ENCODE results near the gene OR1Q1. TPM values are rescaled to one million over a fixed set of nuclear protein-coding genes. Genes with fewer than 3 reads are reported as not detected.

OR1Q1 gene
- total RNA-seq, 1 experiment from 2014 or later, result not detected

GRCh38 chr9:122642226-122642625 is 27.7 kb downstream of the OR1Q1 start:
- H3K79me1 ChIP-seq (ENCODE audit: insufficient read depth, low read depth, low read length, poor library complexity, severe bottlenecking), result no peaks in the 10 kb centered on the region
- no peak overlapping the region for H3T11ph ChIP-seq (ENCODE audit: low read length)
- H3K4me2 ChIP-seq (ENCODE audit: insufficient read depth, insufficient read length, low read length), result no peak overlapping the region
- H3K4me3 Mint-ChIP-seq, result no peak overlapping the region
- H3K23me2 ChIP-seq (ENCODE audit: insufficient read length, low read depth, low read length, poor library complexity, severe bottlenecking), result no peaks in the 10 kb centered on the region
- no peak for DNase-seq
- H3K4me1 Mint-ChIP-seq, result no peaks in the 10 kb centered on the region
- H4K20me1 ChIP-seq (ENCODE audit: control insufficient read depth, insufficient read depth, insufficient read length), result no peaks in the 10 kb centered on the region
- no peak overlapping the region for H2BK20ac ChIP-seq (ENCODE audit: low read depth, low read length, poor library complexity, severe bottlenecking)
- H3K9me3 Mint-ChIP-seq, result peaks cover 84 to 99% of the 10 kb centered on the region in 2 experiments
- H3K9me3 ChIP-seq (ENCODE audit: control insufficient read depth, low read depth, low read length), result peaks cover 52% of the 10 kb centered on the region
- peaks cover 0 to 22% (median 0%) of the 10 kb centered on the region in 3 experiments; a peak in 2 of 7 replicates for H3K36me3 Mint-ChIP-seq (ENCODE audit: insufficient read depth in 1 of 3, low read depth in 3 of 3)
- H3K18ac ChIP-seq (ENCODE audit: insufficient read length, low read depth, low read length), result no peak overlapping the region
- H2BK12ac ChIP-seq (ENCODE audit: insufficient read length, low read depth, low read length), result no peak overlapping the region
- WGBS (ENCODE audit: extremely low coverage, insufficient read length, low lambda C conversion rate), result no CpG with 5 or more reads among the region's 2 CpGs
- no peak overlapping the region for H4K8ac ChIP-seq (replicated peaks; ENCODE audit: insufficient read length, low read depth, low read length)
- no peak overlapping the region for H3K27ac ChIP-seq (ENCODE audit: insufficient read length, low read depth, low read length)
- TF ChIP-seq CTCF (conservative IDR thresholded peaks at IDR 0.05), result no peak
- no peak overlapping the region for H4K5ac ChIP-seq (ENCODE audit: insufficient read length, low read depth, low read length)
- H2BK120ac ChIP-seq (ENCODE audit: low read depth, low read length, poor library complexity, severe bottlenecking), result no peak overlapping the region
- H4K91ac ChIP-seq (ENCODE audit: insufficient read length, low read depth, low read length), result no peak overlapping the region
- H3K79me2 ChIP-seq (ENCODE audit: insufficient read depth, low read length), result no peaks in the 10 kb centered on the region
- H3K9ac ChIP-seq (ENCODE audit: extremely low read depth, insufficient read length, low read length), result no peak overlapping the region
- no peaks in the 10 kb centered on the region for H3K4me1 ChIP-seq (ENCODE audit: insufficient read depth, low read length)
- H3K56ac ChIP-seq (ENCODE audit: insufficient read length, low read depth, low read length), result no peak overlapping the region
- H3K27me3 ChIP-seq (ENCODE audit: insufficient read depth, low read length), result no peaks in the 10 kb centered on the region
- no peak overlapping the region for H3K4ac ChIP-seq (ENCODE audit: low read depth, low read length)
- H2AK5ac ChIP-seq (ENCODE audit: insufficient read length, low read length), result no peak overlapping the region
- H3K14ac ChIP-seq (ENCODE audit: insufficient read depth, low read length), result no peak overlapping the region
- H3K27me3 Mint-ChIP-seq (ENCODE audit: low read depth), result peaks cover 4% of the 10 kb centered on the region; the same call in 1 of the 2 replicates
- H2BK15ac ChIP-seq (ENCODE audit: low read depth, low read length), result no peak overlapping the region
- no peak overlapping the region for H3K23ac ChIP-seq (ENCODE audit: insufficient read length, low read depth, low read length)
- H3K27ac Mint-ChIP-seq, result no peak overlapping the region
- no peak overlapping the region for H2AFZ ChIP-seq (ENCODE audit: low read length)
- no peak overlapping the region for H2BK5ac ChIP-seq (ENCODE audit: insufficient read length, low read length)
